H9 (cell line): ENCODE measurements around the gene ATF4. TPM values are rescaled to one million over a fixed set of nuclear protein-coding genes. Genes with fewer than 3 reads are reported as not detected.

Experiments
- DNase-seq: peaks from one replicate; pipeline ENCODE4 v3.0.0-alpha.2; 2017
- H2AFZ ChIP-seq: one replicate; pipeline ENCODE4 v1.6.1; 2013; ENCODE audit warnings: mild to moderate bottlenecking, low read length, control low read depth, moderate library complexity
- H2AK5ac ChIP-seq: 2 replicates; pipeline ENCODE4 v1.6.1; 2013; ENCODE audit warnings: low read length, control low read depth, mixed read lengths; ENCODE audit not compliant: insufficient read length
- H2BK120ac ChIP-seq: one replicate; pipeline ENCODE4 v1.6.1; 2013; ENCODE audit warnings: low read depth, mild to moderate bottlenecking, low read length, control low read depth, inconsistent platforms; ENCODE audit not compliant: poor library complexity, severe bottlenecking
- H2BK12ac ChIP-seq: 2 replicates; pipeline ENCODE4 v1.6.1; 2013; ENCODE audit warnings: low read length, control low read depth, mixed read lengths, low read depth; ENCODE audit not compliant: insufficient read length
- H2BK15ac ChIP-seq: 2 replicates; pipeline ENCODE4 v1.6.1; 2013; ENCODE audit warnings: low read depth, low read length, control low read depth
- H2BK20ac ChIP-seq: one replicate; pipeline ENCODE4 v1.6.1; 2013; ENCODE audit warnings: low read depth, mild to moderate bottlenecking, low read length, control low read depth, inconsistent platforms; ENCODE audit not compliant: poor library complexity, severe bottlenecking
- H2BK5ac ChIP-seq: 2 replicates; pipeline ENCODE4 v1.6.1; 2013; ENCODE audit warnings: low read length, control low read depth, mixed read lengths; ENCODE audit not compliant: insufficient read length
- H3K14ac ChIP-seq: 2 replicates; pipeline ENCODE4 v1.6.1; 2013; ENCODE audit warnings: low read length, control low read depth; ENCODE audit not compliant: insufficient read depth
- H3K18ac ChIP-seq: 2 replicates; pipeline ENCODE4 v1.6.1; 2013; ENCODE audit warnings: low read depth, mild to moderate bottlenecking, mixed read lengths, low read length, control low read depth; ENCODE audit not compliant: insufficient read length
- H3K23ac ChIP-seq: 2 replicates; pipeline ENCODE4 v1.6.1; 2013; ENCODE audit warnings: low read length, control low read depth, mixed read lengths, low read depth; ENCODE audit not compliant: insufficient read length
- H3K23me2 ChIP-seq: 2 replicates; pipeline ENCODE4 v1.6.1; 2013; ENCODE audit warnings: low read depth, mild to moderate bottlenecking, mixed read lengths, low read length, control low read depth; ENCODE audit not compliant: insufficient read length, poor library complexity, severe bottlenecking
- H3K27ac ChIP-seq: 2 replicates; pipeline ENCODE4 v1.5.1; 2013; ENCODE audit warnings: low read length, control low read depth, mixed read lengths, low read depth; ENCODE audit not compliant: insufficient read length
- H3K27me3 ChIP-seq: 2 replicates; pipeline ENCODE4 v1.6.1; 2013; ENCODE audit warnings: low read length, control low read depth, inconsistent platforms; ENCODE audit not compliant: insufficient read depth
- H3K4ac ChIP-seq: 2 replicates; pipeline ENCODE4 v1.6.1; 2013; ENCODE audit warnings: low read depth, mild to moderate bottlenecking, control low read depth, inconsistent platforms, low read length, moderate library complexity
- H3K4me1 ChIP-seq: 2 replicates; pipeline ENCODE4 v1.6.1; 2013; ENCODE audit warnings: low read length, control low read depth, inconsistent platforms; ENCODE audit not compliant: insufficient read depth
- H3K4me2 ChIP-seq: 2 replicates; pipeline ENCODE4 v1.6.1; 2013; ENCODE audit warnings: low read length, control low read depth, mixed read lengths; ENCODE audit not compliant: insufficient read length, insufficient read depth
- H3K56ac ChIP-seq: 2 replicates; pipeline ENCODE4 v1.6.1; 2013; ENCODE audit warnings: low read depth, mild to moderate bottlenecking, mixed read lengths, low read length, control low read depth; ENCODE audit not compliant: insufficient read length
- H3K79me1 ChIP-seq: 2 replicates; pipeline ENCODE4 v1.6.1; 2013; ENCODE audit warnings: low read depth, mild to moderate bottlenecking, moderate library complexity, low read length, control low read depth, inconsistent platforms; ENCODE audit not compliant: insufficient read depth, poor library complexity, severe bottlenecking
- H3K79me2 ChIP-seq: 2 replicates; pipeline ENCODE4 v1.6.1; 2013; ENCODE audit warnings: low read length, control low read depth, inconsistent platforms; ENCODE audit not compliant: insufficient read depth
- H3K9ac ChIP-seq: 2 replicates; pipeline ENCODE4 v1.6.1; 2013; ENCODE audit warnings: low read length, control low read depth, mixed read lengths; ENCODE audit not compliant: insufficient read length; ENCODE audit errors: extremely low read depth
- H3K9me3 ChIP-seq: one replicate; pipeline ENCODE4 v1.6.1; 2013; ENCODE audit warnings: low read depth, low read length, inconsistent platforms; ENCODE audit not compliant: control insufficient read depth
- H3T11ph ChIP-seq: one replicate; pipeline ENCODE4 v1.6.1; 2013; ENCODE audit warnings: mild to moderate bottlenecking, low read length, control low read depth, inconsistent platforms
- H4K20me1 ChIP-seq: one replicate; pipeline ENCODE4 v1.6.1; 2013; ENCODE audit not compliant: control insufficient read depth, insufficient read length, insufficient read depth
- H4K5ac ChIP-seq: 2 replicates; pipeline ENCODE4 v1.6.1; 2013; ENCODE audit warnings: low read depth, mild to moderate bottlenecking, mixed read lengths, low read length, control low read depth; ENCODE audit not compliant: insufficient read length
- H4K8ac ChIP-seq: replicated peaks from 2 replicates; pipeline ENCODE4 v1.6.1; 2013; ENCODE audit warnings: low read length, control low read depth, mixed read lengths, low read depth; ENCODE audit not compliant: insufficient read length
- H4K91ac ChIP-seq: 2 replicates; pipeline ENCODE4 v1.6.1; 2013; ENCODE audit warnings: low read depth, mild to moderate bottlenecking, moderate library complexity, mixed read lengths, low read length, control low read depth; ENCODE audit not compliant: insufficient read length
- H3K27ac Mint-ChIP-seq, 3 experiments: 2 replicates in 2 of 3; 3 replicates in 1 of 3; pipeline ENCODE4 v1.8.0; 2020 to 2021; ENCODE audit warnings: mixed read lengths in 3 of 3, mild to moderate bottlenecking in 1 of 3, moderate library complexity in 1 of 3
- H3K27me3 Mint-ChIP-seq: 2 replicates; pipeline ENCODE4 v1.8.0; 2021; ENCODE audit warnings: low read depth, mild to moderate bottlenecking, moderate library complexity, mixed read lengths
- H3K36me3 Mint-ChIP-seq, 3 experiments: 2 replicates in 2 of 3; 3 replicates in 1 of 3; pipeline ENCODE4 v1.8.0; 2020 to 2021; ENCODE audit warnings: low read depth in 3 of 3, mixed read lengths in 3 of 3; ENCODE audit not compliant: insufficient read depth in 1 of 3
- H3K4me1 Mint-ChIP-seq, 2 experiments: 2 replicates each; pipeline ENCODE4 v1.8.0; 2020; ENCODE audit warnings: mixed read lengths in 2 of 2
- H3K4me3 Mint-ChIP-seq, 2 experiments: 2 replicates in 1 of 2; 3 replicates in 1 of 2; pipeline ENCODE4 v1.8.0; 2020 to 2021; ENCODE audit warnings: mild to moderate bottlenecking in 2 of 2, mixed read lengths in 2 of 2, moderate library complexity in 1 of 2
- H3K9me3 Mint-ChIP-seq, 2 experiments: 2 replicates in 1 of 2; 3 replicates in 1 of 2; pipeline ENCODE4 v1.8.0; 2020; ENCODE audit warnings: mild to moderate bottlenecking in 2 of 2, mixed read lengths in 2 of 2, moderate library complexity in 1 of 2
- WGBS: extraction: QIAGEN DNeasy Blood & Tissue Kit; methylation state at CpG from one replicate; pipeline ENCODE4 v1.1.7; 2013; ENCODE audit warnings: missing lambda C conversion rate, low lambda C conversion rate, mixed read lengths; ENCODE audit not compliant: insufficient read length; ENCODE audit errors: extremely low coverage; 5-methylcytosine and 5-hydroxymethylcytosine counted together
- total RNA-seq: library from RNA; stranded (reverse); gene quantifications from 2 replicates; pipeline ENCODE4 v1.2.1, GENCODE V29; 2021
- TF ChIP-seq, protein P1 (sequence below): fragments of 200-600 bp; sonication (generic); conservative IDR thresholded peaks from 3 replicates; pipeline ENCODE4 v1.8.0; 2021; ENCODE audit warnings: antibody characterized with exemption, mild to moderate bottlenecking

Gene ATF4
- total RNA-seq, 1 experiment from 2014 or later: 455 TPM

DNA sequence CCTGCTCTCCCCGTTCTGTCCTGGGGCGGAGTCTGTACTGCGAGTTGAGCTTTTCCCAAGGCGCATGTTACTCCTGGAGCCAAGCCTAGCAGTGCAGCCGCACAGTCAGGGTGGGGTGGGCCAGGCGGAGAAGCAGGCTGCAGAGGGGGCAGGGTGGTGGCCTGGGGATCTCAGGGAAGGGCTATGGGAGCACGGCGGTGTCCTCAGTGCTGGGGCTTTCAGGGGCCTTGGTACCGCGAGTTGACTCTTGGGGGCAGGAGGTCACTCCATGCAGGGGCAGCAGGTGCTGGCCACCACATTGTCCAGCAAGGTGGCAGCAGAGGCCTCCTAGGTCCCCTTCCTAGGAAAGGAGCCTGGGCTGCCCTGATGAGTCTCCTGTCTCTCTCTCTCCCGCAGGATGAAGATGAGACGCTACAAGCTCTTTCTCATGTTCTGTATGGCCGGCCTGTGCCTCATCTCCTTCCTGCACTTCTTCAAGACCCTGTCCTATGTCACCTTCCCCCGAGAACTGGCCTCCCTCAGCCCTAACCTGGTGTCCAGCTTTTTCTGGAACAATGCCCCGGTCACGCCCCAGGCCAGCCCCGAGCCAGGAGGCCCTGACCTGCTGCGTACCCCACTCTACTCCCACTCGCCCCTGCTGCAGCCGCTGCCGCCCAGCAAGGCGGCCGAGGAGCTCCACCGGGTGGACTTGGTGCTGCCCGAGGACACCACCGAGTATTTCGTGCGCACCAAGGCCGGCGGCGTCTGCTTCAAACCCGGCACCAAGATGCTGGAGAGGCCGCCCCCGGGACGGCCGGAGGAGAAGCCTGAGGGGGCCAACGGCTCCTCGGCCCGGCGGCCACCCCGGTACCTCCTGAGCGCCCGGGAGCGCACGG lies 33.2 kb upstream of the ATF4 start:
- H3K9me3 ChIP-seq: no peaks in the 10 kb centered on the region
- TF ChIP-seq, protein P1, sequence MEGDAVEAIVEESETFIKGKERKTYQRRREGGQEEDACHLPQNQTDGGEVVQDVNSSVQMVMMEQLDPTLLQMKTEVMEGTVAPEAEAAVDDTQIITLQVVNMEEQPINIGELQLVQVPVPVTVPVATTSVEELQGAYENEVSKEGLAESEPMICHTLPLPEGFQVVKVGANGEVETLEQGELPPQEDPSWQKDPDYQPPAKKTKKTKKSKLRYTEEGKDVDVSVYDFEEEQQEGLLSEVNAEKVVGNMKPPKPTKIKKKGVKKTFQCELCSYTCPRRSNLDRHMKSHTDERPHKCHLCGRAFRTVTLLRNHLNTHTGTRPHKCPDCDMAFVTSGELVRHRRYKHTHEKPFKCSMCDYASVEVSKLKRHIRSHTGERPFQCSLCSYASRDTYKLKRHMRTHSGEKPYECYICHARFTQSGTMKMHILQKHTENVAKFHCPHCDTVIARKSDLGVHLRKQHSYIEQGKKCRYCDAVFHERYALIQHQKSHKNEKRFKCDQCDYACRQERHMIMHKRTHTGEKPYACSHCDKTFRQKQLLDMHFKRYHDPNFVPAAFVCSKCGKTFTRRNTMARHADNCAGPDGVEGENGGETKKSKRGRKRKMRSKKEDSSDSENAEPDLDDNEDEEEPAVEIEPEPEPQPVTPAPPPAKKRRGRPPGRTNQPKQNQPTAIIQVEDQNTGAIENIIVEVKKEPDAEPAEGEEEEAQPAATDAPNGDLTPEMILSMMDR: no peak
- H3K4me2 ChIP-seq: no peak overlapping the region
- no peak overlapping the region for H3K9ac ChIP-seq
- H3K27ac ChIP-seq: no peak overlapping the region
- H3K79me2 ChIP-seq: no peaks in the 10 kb centered on the region
- no peaks in the 10 kb centered on the region for H3K23me2 ChIP-seq
- H4K8ac ChIP-seq: no peak overlapping the region
- peaks cover 0 to 6% (median 4%) of the 10 kb centered on the region in 3 experiments; a peak in 3 of 7 replicates for H3K36me3 Mint-ChIP-seq
- no peak overlapping the region for H3K4me3 Mint-ChIP-seq
- H3K4me1 ChIP-seq: no peaks in the 10 kb centered on the region
- H2BK20ac ChIP-seq: no peak overlapping the region
- no peak overlapping the region for H4K91ac ChIP-seq
- no peak for DNase-seq
- no peak overlapping the region for H3K4ac ChIP-seq
- H2BK120ac ChIP-seq: no peak overlapping the region
- no peaks in the 10 kb centered on the region for H3K9me3 Mint-ChIP-seq
- no peak overlapping the region for H2BK12ac ChIP-seq
- H2AK5ac ChIP-seq: no peak overlapping the region
- no peak overlapping the region for H3K23ac ChIP-seq
- H3T11ph ChIP-seq: no peak overlapping the region
- H4K5ac ChIP-seq: no peak overlapping the region
- H3K4me1 Mint-ChIP-seq: peaks cover 6 to 13% of the 10 kb centered on the region in 2 experiments
- no peaks in the 10 kb centered on the region for H3K79me1 ChIP-seq
- H3K27me3 Mint-ChIP-seq: peaks cover 33% of the 10 kb centered on the region
- H4K20me1 ChIP-seq: no peaks in the 10 kb centered on the region
- no CpG with 5 or more reads among the region's 45 CpGs for WGBS
- no peaks in the 10 kb centered on the region for H3K27me3 ChIP-seq
- H3K18ac ChIP-seq: no peak overlapping the region
- H3K14ac ChIP-seq: no peak overlapping the region
- H3K27ac Mint-ChIP-seq: no peak overlapping the region
- no peak overlapping the region for H3K56ac ChIP-seq
- no peak overlapping the region for H2BK15ac ChIP-seq
- H2AFZ ChIP-seq: no peak overlapping the region
- H2BK5ac ChIP-seq: no peak overlapping the region
